ENCODE measurements around the gene ADAMTS16. TPM values are rescaled to one million over a fixed set of nuclear protein-coding genes. Genes with fewer than 3 reads are reported as not detected.

Gene ADAMTS16
- total and polyA plus RNA-seq, 2 donors (not counting 3 experiments of a cell fraction or from before 2014, with no cell fraction given), result not detected

- H4K20me1 ChIP-seq (replicated peaks; ENCODE audit: control insufficient read depth, extremely low read depth, insufficient read depth, low read length), result no peaks in the 10 kb centered on the region
- no peak overlapping the region for H3K27ac ChIP-seq (ENCODE audit: insufficient read depth, low read depth, low read length)
- no peak for DNase-seq (ENCODE audit: low read depth, low spot score)
- H3K9ac ChIP-seq (replicated peaks; ENCODE audit: extremely low read depth, insufficient read depth, low read length), result no peak overlapping the region
- H3K4me3 ChIP-seq (replicated peaks in 1 of 3; ENCODE audit: insufficient read depth in 1 of 3, low read depth in 1 of 3, low read length in 3 of 3), result no peak overlapping the region
- H3K27me3 ChIP-seq (ENCODE audit: control insufficient read depth in 2 of 2, insufficient read depth in 2 of 2, low read length in 2 of 2), result no peaks in the 10 kb centered on the region
- no TSS peak for BruUV-seq (replicated peaks)
- POLR2A ChIA-PET, result no interaction called here
- no peak overlapping the region for H2AFZ ChIP-seq (ENCODE audit: low read depth, low read length)
- no peaks in the 10 kb centered on the region for H3K36me3 ChIP-seq (ENCODE audit: control insufficient read depth in 2 of 2, extremely low read depth in 1 of 2, insufficient read depth in 2 of 2, low read length in 2 of 2)
- no peaks in the 10 kb centered on the region for H3K9me3 ChIP-seq (replicated peaks; ENCODE audit: control insufficient read depth, insufficient read depth, low read length)
- CTCF ChIA-PET, result no interaction called here
- FAIRE-seq, result no peak
- no peak overlapping the region for H3K4me2 ChIP-seq (ENCODE audit: insufficient read depth, low read length)
- no peaks in the 10 kb centered on the region for H3K4me1 ChIP-seq (ENCODE audit: control insufficient read depth, extremely low read depth, insufficient read depth, low read length)
- dilution Hi-C loops (cut with MboI; ENCODE audit: extremely low pct_ligation_motif_present, low sequenced_read_pairs), result no loop called here
- no peaks in the 10 kb centered on the region for H3K79me2 ChIP-seq (ENCODE audit: control insufficient read depth, insufficient read depth, low read length)
- intact Hi-C loops (cut with micrococcal nuclease), result no loop called here
- H3K9me1 ChIP-seq (replicated peaks; ENCODE audit: control insufficient read depth, extremely low read depth, insufficient read depth, low read length), result no peaks in the 10 kb centered on the region
- TF ChIP-seq, protein P1, sequence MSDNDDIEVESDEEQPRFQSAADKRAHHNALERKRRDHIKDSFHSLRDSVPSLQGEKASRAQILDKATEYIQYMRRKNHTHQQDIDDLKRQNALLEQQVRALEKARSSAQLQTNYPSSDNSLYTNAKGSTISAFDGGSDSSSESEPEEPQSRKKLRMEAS (IDR thresholded peaks at IDR 0.05; ENCODE audit: insufficient read depth, insufficient read length), result no peak
- TF ChIP-seq POLR2A (IDR thresholded peaks at IDR 0.05; ENCODE audit: low read depth, low read length) (no peak), JUN (IDR thresholded peaks at IDR 0.05; ENCODE audit: borderline replicate concordance, insufficient read depth, insufficient read length, low read depth) (no peak), POLR2AphosphoS5 (IDR thresholded peaks at IDR 0.05; ENCODE audit: insufficient read depth, low read depth, low read length) (no peak), CTCF (IDR thresholded peaks at IDR 0.05; ENCODE audit: extremely low read depth in 1 of 2, insufficient read depth in 1 of 2, low read depth in 1 of 2, low read length in 2 of 2) (no peak), EZH2 (IDR thresholded peaks at IDR 0.05; ENCODE audit: borderline replicate concordance, low read depth, low read length, severe bottlenecking) (no peak), FOS (IDR thresholded peaks at IDR 0.05; ENCODE audit: borderline replicate concordance, insufficient read depth, low read length) (no peak), MYC (IDR thresholded peaks at IDR 0.05; ENCODE audit: low read depth, low read length) (no peak)
Measured at GRCh38 chr5:5276430-5276829, 136.3 kb downstream of the ADAMTS16 start.

Data from endothelial cell of umbilical vein (primary cell).